Kasumi-1 (cell line): ENCODE data around the gene PRKAG1.

Source experiments
- DNase-seq, 2 experiments: peaks; one replicate each; lab custom pipeline; 2025; lab: John Stamatoyannopoulos, UW

PRKAG1 gene

DNA sequence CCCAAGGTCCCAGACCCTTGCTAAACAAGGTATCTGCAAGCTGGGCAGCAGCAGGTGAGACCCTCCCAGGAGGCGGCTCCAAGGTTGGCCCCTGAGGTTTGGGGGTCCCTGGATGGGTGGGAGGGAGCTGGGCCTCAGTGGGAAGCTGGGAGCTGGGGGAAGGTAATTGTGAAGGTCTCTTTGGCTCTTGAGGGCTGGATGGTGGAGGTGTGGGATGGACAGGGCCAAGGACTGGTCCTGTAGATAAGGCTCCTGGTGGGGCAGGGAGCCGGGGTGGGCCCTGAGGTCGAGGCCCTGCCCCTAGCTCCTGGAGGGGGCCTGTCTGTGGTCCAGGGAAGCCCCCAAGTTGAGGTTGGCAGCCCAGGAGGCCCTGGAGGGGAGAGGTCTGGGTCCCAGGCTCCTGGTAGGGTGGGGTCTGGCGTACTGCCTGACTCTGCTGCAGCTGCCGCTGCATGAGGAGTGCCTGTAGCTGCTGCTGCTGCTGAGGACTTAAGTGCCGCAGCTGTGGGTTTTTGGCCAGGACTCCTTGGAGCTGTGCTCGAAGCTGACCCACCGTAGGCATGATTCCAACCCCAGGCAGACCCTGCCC, 13.1 kb upstream of the PRKAG1 start:
- DNase-seq = no peak

DNA sequence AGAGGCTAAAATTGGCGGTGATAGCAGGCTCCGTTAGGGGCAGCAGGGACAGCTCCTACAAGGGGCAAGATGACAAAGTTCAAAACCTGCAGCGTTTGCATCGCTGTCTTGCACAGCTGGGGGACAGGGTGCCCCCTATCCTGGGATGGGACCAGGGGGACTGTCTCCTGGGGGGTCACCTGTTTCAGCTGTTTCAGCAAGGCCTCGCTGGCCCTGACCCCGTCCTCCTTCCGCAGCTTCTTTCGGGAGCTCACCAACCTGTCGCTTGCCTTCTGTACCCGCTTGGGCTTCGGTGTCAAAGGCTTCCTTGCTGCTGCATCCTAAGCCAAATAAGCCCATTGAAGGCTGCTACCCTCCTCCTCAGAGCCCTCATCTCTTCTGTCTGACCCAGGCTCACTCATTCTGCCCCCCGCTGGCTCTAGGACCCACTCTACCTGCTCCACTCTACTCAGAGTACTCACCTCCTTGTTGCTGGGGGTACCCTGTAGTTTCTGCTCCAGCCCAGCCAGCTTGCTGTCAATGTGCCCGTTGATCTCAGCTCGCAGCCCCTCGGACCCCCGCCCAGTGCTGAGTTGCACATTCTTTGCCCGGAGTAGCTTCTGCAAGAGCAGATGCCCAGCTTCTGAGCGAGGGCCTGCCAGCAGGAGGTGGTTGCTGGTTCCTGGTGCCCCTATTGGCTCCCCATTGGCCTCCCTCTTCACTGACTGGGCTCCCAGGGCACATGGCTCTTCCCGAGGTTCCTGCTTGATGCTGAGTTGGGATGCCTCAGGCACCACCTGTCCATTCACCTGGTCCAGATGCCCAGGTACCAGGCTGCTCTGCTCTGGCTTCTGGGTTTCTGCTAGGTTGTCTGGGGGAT, 12.4 kb upstream of the PRKAG1 start:
- no peak for DNase-seq

DNA sequence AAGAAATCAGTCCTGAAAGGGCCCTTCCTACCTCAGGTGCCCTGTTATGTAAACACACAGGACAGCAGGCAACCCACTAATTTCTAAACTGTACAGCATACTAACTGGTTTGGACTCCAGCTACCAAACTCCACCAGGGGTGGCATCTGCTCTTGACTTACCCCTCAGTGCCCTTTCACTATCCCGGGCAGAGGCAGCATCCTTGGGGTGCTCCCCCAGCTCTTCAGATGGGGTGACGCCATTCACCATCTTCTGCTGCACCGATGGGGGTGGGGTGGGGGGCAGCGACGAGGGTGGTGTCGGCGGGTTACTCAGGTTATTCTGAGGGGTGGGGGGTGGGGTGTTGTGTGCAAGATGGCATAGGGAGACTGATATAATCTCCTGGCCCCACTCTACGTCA, 11.5 kb upstream of the PRKAG1 start:
- DNase-seq = no peak

DNA sequence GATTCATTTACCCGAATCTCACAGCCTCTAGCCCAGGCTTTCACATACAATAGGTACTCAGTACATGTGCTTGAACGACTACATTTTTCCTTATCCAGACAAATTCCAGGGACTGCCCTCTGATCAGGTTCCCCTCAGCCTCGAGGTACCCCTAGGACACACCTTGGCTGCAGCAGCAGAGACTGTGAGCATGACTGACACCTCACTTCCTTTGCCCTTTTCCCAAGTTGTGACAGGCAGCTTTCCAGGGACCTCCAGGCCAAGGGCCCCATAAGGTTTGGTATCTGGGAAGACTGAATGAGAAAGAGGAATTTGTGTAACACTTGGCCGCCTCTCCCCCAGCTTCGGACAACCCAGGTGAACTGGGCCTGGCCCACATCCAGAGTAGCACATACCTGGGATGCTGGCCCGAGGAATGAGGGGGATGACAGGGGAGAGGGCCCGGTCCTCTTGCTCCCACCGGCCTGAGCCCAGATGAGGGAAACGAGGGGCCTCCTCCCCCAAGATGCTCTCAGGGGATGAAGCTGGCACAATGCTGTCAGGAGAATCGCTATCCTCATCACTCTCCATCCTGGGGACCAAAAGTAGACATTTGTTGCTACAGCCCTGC, 10.2 kb upstream of the PRKAG1 start:
- no peak for DNase-seq

DNA sequence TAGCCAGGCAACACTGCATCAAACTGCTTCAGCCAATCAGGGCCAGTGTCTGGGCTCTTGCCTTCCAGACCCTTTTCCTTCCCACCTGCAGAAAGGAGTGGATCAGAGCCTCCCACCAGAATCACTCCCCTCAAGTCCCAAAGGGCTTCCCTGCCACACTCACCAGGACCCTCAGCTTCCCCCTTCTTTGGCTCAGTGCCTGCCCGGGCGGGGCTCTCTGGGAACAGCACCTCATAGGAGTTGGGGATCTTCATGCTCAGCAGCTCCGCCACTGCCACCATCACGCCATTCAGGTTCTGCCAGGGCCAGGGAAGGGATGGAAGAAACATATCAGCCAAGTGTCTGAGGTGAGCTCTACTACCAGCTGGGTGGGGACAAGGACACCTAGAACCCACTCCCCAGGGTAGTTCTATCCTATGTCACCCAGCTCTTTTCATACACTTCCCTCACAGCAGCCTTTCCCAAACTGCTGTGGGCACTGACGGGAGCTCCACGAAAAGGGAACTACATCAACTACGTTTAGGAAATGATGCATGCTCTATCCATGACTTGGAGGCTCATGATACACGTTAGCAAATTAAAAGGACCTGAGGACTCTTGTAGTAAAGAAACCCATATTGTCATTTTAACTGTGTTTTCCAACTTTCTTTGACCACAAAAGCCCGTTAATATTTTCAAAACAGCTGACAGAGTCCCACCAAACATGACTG, 9.4 kb upstream of the PRKAG1 start:
- DNase-seq = no peak

DNA sequence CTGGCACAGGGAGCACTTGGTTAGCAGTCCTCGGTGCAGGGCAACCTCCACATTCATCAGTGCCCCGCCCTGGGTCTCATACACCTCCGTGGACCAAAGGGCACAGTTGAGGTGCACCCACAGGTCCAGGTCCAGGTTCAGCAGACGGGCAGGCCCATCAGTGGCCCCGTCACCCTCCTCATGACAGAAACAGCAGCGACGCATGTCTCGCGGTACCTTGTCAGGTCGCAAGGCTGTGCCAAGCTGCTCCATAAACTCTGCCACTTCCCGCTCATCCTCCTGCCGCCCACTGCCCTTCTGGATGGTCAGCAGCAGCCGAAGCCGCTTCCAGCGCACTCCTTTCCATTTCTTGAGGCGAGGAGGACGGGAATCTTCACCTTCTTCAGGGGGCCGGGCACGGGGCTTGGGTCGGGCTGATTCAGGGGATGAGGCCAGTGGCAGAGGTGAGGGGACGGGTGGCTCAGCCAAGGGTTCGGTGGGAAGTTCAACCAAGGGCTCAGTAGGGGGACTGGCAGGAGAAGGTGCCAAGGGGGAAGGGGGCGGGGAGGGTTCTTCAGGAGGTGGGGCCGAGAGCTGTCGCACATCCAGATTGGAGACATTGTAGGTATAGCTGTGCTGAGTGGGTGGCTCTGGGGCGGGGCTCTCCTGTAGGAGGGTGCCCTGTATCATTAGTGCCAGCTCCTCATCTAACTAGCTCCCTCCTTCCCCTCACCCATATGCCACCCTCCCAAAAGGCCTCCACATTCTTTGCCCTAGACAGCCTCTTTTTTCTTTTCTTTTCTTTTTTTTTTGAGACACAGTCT, 8.3 kb upstream of the PRKAG1 start:
- DNase-seq = no peak

DNA sequence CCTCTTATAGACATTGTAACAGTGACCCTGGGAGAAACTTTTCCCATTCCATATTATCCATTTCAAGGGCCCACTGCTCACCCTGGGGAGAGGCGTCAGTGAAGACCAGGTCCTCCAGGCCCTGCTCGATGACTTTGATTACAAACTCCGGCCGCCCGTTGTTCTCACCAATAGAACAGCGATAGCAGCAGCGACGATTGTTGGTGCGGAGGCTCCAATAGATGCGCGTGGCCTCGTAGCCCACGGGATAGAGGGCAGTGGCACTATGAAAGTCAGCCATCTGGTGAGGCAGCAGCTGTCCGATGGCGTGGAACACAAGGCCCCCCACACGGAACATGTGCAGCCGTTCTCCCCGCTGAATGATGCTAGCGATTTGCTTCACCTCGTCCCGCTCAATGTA, 7.5 kb upstream of the PRKAG1 start:
- no peak for DNase-seq

DNA sequence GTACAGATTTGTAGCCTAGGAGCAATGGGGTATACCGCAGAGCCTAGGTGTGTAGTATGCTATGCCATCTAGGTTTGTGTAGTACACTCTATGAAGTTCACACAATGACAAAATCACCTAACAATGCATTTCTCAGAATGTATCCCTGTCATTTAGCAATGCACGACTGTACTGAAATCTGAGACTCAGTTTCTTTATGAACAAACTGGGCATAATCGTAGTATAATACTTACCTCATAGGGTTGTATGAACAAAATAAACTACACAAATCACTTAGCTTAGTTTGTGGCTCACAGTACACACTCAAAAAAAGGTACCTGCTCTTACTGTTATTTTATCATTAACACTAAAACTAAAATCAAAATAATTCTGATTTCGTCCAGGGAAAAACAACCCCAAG, 6.9 kb upstream of the PRKAG1 start:
- no peak for DNase-seq

DNA sequence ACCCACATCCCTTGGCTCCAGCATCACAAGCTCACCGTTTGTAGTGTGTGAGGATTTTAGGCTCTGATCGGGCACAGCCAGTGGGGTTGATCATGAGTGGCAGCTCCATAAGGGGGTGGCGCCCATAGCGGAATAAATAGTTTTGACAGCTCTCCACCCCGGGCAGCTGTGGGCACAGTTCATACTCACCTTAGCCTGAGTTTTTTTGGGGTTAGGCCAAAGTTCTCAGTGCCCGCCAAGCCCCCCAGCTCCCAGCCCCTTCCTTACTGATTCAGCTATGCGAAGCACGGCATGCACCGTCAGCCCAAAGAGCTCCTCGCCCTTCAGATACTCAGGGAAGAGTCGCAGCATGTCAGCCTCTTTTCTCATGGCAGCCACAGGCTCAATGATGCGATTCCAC, 6.0 kb upstream of the PRKAG1 start:
- DNase-seq = no peak

DNA sequence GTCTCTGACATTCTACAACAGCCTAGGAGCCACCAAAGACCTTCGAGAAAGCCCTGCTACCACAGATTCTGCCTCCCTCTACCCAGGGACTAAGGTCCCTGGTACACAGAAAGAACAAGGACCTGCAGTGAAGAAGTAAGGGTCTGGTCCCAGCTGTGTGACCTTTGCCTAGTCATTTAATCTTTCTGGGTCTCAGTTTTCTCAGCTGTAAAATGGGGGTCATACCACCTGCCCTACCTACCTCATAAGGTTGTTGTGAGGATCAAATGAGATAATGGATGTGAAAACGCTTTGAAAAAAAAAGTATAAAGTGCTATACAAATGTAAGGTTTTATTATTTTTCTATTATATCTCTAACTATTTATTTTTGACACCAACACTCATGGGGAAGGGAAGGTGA, 5.2 kb upstream of the PRKAG1 start:
- no peak for DNase-seq

DNA sequence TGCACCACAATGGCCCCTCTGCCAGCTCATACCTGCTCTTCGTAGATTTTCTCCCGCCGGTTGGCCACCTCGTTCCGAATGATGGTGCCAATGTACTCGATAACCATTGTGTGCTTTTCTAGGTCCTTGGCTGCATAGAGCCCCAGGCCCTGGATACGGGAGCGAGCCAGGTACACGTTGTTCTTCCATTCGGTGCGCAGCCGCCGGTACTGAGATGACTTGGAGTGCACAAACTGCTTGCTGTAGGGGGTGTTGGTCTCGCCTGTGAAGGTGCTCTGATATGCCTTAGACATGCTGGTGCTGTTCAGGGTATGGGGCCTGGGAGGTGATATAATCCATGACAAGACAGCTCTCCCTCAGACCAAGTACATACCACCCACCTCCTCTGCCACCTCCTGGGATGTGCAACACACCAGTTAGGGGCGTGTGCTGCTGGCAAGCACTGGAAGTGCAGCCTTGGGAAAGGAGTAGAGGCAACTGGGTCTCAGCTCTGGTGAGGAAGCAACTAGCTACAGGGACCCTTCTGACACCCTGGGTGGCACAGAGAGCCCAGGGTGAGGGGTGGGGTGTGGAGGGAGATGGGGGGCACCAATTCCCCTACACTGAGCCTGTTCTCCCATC, 4.1 kb upstream of the PRKAG1 start:
- DNase-seq = no peak

DNA sequence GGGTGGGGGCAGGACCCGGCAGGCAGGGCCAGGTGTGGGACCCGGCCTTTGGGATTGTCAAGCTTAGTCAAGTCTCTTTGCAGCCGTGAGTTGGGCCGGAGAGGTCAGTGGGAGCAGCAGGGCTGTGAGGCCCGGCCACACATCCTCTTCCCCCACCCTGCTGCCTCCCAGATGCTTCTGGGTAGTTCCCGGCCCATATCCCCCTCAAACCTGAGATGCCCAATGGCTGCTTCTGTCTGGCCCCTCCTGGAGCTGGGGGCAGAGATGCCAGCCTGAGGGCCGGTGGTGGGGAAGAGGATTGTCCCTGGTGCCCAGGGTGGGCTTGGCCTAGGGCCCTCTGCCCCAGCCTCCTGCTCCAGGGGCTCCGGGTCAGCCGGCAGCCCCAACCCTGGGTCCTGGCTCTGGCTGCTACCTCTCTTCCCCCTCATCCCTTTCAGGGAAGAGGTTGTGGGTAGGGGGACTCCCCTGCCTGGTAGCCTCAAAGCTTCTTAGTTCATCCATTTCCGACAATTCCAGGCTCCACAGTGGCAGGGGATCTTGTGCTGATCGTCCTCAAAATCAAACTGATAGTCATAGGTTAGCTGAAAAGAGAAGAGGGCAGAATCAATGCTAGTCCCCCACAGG, 2.8 kb upstream of the PRKAG1 start:
- no peak for DNase-seq

DNA sequence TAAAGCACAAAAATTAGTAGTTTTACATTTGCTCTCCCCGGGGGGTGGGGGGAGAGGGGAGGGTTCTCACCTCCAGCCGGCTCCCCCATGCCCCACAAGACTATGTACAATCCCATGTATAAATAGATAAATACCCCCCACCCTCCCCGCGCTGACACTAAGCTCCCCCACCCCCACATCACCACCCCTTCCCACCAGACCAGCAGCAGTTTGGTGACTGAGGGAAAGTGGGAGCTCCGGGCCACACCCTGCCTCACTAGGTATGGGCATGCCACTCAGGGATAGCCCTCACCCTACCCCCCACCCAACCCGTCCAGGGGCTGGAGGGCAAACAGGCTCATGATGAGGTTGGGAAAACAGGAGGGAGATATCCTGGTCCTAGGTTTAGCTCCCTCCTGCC, 1.9 kb upstream of the PRKAG1 start:
- DNase-seq = no peak

DNA sequence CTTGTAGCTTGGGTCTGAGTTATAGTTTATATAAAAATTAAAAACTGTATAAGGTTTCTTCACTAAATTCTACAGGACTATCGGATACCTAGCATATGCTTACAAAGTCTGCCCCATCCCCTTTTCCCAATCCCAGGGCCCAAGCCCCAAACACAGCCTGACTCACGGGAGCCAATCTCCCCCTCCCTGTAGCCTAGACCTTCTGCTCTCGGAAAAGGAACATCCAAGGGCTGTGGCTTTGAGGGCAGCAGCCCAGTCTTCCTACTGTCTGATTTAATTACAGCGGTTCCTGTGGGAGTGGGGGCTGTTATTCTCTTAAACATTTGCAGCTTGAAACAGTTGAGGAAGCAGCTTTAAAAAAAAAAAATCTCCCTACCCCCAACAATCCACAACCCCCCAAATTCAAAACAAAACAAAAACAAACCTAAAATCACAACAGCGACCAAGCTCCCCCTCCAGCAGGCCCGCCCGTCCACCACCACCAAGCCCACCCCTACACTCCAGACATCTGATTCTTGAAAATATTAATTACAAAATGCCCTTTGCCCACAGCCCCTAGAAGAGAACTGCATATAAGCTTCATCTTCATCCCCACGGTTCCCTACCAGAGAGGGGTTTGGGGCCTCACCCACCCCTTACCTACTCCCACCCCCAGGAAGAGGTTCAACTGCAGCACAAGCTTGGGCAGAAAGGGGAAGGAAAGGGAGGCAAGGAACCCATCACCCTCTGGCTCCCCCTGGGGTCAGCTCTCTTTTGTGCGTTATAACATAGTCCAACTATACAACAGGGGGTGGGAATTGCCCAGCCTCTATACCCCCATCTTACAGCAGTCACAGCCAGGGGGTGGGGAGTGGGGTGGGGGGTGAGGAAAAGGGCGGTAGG, 1.1 kb upstream of the PRKAG1 start:
- DNase-seq = peak; percentile 89

DNA sequence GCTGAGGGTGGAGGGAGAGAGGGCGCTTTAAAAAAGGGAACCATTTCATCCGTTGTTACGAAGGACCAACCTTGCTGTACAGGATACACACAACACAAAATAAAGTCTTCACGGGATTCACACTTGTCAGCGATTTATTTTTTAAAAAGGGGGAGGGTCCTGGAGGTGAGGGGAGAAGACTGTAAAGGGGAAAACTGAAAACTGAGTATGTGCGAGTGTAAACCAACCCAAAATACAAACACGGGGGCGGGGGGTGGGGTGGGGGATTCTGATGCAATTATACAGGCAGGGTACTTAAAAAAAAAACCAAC, 499 bp upstream of the PRKAG1 start:
- DNase-seq = peak in 1 of 2 experiments; percentile 76

DNA sequence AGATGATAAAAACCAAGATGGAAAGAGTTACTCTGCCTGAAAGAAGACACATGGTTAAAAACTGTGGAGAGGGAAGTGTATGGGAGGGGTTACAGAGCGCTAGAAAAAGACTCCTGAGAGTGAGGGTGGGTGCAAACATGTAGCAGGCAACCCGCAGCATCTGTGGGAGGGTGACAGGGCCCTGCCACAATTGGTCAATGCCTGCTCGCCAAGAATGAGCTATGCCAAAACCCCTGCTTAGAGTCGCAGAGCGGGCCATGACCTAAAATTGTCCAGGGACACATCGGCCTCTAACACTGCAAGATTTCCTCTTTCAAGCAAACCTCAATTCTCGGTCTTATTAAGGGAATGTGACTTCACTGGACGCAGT, 700 bp downstream of the PRKAG1 start:
- DNase-seq = peak; percentile 60 to 65

DNA sequence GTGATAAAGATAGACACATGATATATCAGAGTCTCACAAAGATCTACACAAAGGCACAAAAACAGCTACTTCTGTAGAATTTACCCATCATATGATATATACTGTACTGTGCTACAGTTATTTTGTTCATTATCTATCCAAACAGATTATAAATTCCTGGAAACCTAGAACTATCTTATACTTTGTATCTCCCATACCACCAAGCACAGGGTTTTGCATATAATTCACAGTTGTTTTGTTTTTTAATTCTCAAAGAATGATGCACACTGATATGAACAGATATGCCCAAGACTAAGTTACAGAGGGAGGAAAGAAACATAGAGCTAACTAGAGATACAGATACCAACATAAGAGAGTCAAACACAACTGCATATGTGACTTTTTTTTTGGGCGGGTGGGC, 3.4 kb downstream of the PRKAG1 start:
- no peak for DNase-seq

DNA sequence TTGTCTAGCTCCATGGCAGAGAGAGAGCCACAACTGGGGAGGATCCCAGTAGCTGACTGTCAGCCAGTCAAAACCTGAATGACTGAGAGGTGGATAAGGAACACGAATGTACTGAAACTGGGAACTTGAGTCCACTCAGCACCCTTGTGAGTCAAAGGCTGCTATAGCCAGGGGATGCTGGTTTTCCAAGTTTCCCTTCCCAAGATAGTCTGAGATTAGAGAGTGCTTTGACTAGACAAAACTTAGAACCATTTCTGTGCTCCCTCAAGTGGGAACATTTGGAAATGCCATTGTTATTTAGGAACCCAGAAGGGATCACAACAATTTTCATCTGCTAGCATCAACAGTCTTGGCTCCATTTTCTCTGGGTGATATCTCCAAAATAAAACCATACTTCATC, 4.0 kb downstream of the PRKAG1 start:
- DNase-seq = peak; percentile 7 to 34

DNA sequence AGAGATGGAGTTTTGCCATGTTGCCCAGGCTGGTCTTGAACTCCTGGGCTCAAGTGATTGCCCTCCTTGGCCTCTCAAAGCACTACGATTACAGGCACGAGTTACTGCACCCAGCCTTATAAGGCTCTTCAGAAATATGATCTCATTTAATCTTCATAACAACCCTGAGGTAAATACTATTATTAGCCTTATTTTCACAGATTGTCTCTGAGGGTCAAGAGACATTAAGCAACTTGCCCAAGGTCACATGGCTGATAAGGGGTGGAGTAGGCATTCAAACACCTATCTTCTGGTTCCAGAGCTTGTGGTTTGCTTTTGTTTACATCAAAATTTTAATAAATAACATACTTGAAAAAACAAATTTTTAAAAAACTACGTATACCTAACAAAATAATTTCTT, 5.1 kb downstream of the PRKAG1 start:
- no peak for DNase-seq

DNA sequence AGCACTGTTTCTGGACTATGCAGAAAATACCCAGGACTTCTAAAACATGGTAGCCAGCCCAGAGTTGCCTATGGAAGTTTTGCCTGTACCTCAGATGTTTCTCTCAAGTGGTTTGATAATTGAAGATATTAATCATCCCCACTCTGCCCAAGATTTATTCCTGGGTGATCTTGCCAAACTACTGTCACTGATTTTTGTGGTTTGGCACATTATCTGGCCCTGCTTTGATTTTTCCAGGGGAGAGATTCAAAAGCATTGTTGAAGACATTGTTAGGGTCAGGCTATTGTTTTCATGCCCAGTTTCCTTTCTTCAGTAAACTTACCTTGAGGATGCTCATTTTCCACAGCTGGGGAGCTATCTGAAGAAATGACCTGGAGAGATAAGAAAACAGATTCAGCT, 5.8 kb downstream of the PRKAG1 start:
- no peak for DNase-seq
